ENCODE data around the gene LIPJ. TPM values are rescaled to one million over a fixed set of nuclear protein-coding genes. Genes with fewer than 3 reads are reported as not detected.

The LIPJ gene
- total and polyA plus RNA-seq, 2 of the 13 experiments (the other 11 are each of a cell fraction or from before 2014, with no cell fraction given) = not detected

DNA sequence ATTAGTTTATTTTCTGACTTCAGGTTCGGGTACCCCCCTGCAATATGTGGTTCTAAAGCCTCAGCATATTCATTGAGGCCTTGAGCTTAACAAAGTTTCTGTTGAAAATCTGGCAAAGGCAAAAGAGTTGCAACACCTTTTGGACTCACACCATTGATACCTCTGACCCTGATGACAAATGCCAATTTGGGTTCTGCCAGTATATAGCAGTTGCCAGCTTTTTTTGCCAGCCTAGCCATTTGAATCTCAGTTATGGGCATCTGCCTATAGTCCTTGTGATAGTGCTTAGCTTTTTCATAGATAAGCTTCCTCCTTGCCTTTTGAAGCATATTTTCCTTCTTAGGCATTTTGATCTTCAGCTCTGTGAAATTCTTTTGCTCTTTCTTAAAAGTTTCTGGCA is 31.9 kb downstream of the LIPJ start:
- no peak for DNase-seq (ENCODE audit: low spot score)
- Histone ChIP-seq H3K36me3 (replicated peaks in 1 of 2; ENCODE audit: control insufficient read depth in 1 of 2, insufficient read depth in 2 of 2, low read length in 2 of 2) (no peaks in the 10 kb centered on the region), H3K27me3 (ENCODE audit: control insufficient read depth in 1 of 2, insufficient read depth in 2 of 2, low read length in 2 of 2) (no peaks in the 10 kb centered on the region), H3K27ac (ENCODE audit: extremely low read length, insufficient read depth, low read length) (no peak overlapping the region), H3K4me2 (ENCODE audit: low read depth, low read length) (no peak overlapping the region), H4K20me1 (ENCODE audit: insufficient read depth, low read length) (no peaks in the 10 kb centered on the region), H3K9me3 (ENCODE audit: low read length) (no peaks in the 10 kb centered on the region), H3K4me1 (ENCODE audit: insufficient read depth, low read length) (no peaks in the 10 kb centered on the region), H2AFZ (ENCODE audit: low read length) (no peak overlapping the region), H3K4me3 (replicated peaks in 1 of 3; ENCODE audit: insufficient read depth in 1 of 3, low read depth in 2 of 3, low read length in 3 of 3) (no peak overlapping the region), H3K79me2 (ENCODE audit: insufficient read depth, low read length) (no peaks in the 10 kb centered on the region), H3K9ac (ENCODE audit: insufficient read depth, low read depth, low read length) (no peak overlapping the region)
- WGBS (ENCODE audit: low lambda C conversion rate) = 0% methylated on average over 1 of the region's 1 CpG
- POLR2A ChIA-PET = no interaction called here
- FAIRE-seq = no peak
- no peak for ATAC-seq
- intact Hi-C loops (cut with micrococcal nuclease; ENCODE audit: unreplicated experiment) (no loop called here), in situ Hi-C loops (cut with HindIII; ENCODE audit: extremely low pct_ligation_motif_present, low pct_unique_long_range_greater_than_20kb) (no loop called here)
- no TSS peak for BruUV-seq (replicated peaks)
- CTCF ChIA-PET (ENCODE audit: low intra/inter-chr PET ratio, low total read pairs) = no interaction called here
- no peak for TF ChIP-seq PCBP2 (optimal IDR thresholded peaks at IDR 0.05; ENCODE audit: low read depth, low read length, poor library complexity, severe bottlenecking)
- TF ChIP-seq AGO1 (IDR thresholded peaks at IDR 0.05; ENCODE audit: low read depth, low read length, poor library complexity, severe bottlenecking) = no peak
- TF ChIP-seq ZBTB7A (CRISPR knock-in tag; IDR thresholded peaks at IDR 0.05) = no peak
- TF ChIP-seq ZNF616 (CRISPR knock-in tag; IDR thresholded peaks at IDR 0.05; ENCODE audit: low read depth) = no peak
- TF ChIP-seq ZMYM2 (CRISPR knock-in tag; IDR thresholded peaks at IDR 0.05) = no peak

- no peak for FAIRE-seq
- ATAC-seq = no peak
- H2AFZ ChIP-seq (ENCODE audit: low read length) = no peak overlapping the region
- no peaks in the 10 kb centered on the region for H3K9me3 ChIP-seq (ENCODE audit: low read length)
- no peak overlapping the region for H3K4me2 ChIP-seq (ENCODE audit: low read depth, low read length)
- no TSS peak for BruUV-seq (replicated peaks)
- H3K27me3 ChIP-seq (ENCODE audit: control insufficient read depth in 1 of 2, insufficient read depth in 2 of 2, low read length in 2 of 2) = no peaks in the 10 kb centered on the region
- 0% methylated on average over 1 of the region's 1 CpG for WGBS (ENCODE audit: low lambda C conversion rate)
- CTCF ChIA-PET (ENCODE audit: low intra/inter-chr PET ratio, low total read pairs) = no interaction called here
- H3K79me2 ChIP-seq (ENCODE audit: insufficient read depth, low read length) = no peaks in the 10 kb centered on the region
- DNase-seq (ENCODE audit: low spot score) = no peak
- intact Hi-C loops (cut with micrococcal nuclease; ENCODE audit: unreplicated experiment) (no loop called here), in situ Hi-C loops (cut with HindIII; ENCODE audit: extremely low pct_ligation_motif_present, low pct_unique_long_range_greater_than_20kb) (no loop called here)
- H3K4me3 ChIP-seq (replicated peaks in 1 of 3; ENCODE audit: insufficient read depth in 1 of 3, low read depth in 2 of 3, low read length in 3 of 3) = no peak overlapping the region
- no peaks in the 10 kb centered on the region for H3K4me1 ChIP-seq (ENCODE audit: insufficient read depth, low read length)
- H3K27ac ChIP-seq (ENCODE audit: extremely low read length, insufficient read depth, low read length) = no peak overlapping the region
- POLR2A ChIA-PET = no interaction called here
- no peak overlapping the region for H3K9ac ChIP-seq (ENCODE audit: insufficient read depth, low read depth, low read length)
- no peaks in the 10 kb centered on the region for H4K20me1 ChIP-seq (ENCODE audit: insufficient read depth, low read length)
- no peaks in the 10 kb centered on the region for H3K36me3 ChIP-seq (replicated peaks in 1 of 2; ENCODE audit: control insufficient read depth in 1 of 2, insufficient read depth in 2 of 2, low read length in 2 of 2)
- TF ChIP-seq, protein P1, sequence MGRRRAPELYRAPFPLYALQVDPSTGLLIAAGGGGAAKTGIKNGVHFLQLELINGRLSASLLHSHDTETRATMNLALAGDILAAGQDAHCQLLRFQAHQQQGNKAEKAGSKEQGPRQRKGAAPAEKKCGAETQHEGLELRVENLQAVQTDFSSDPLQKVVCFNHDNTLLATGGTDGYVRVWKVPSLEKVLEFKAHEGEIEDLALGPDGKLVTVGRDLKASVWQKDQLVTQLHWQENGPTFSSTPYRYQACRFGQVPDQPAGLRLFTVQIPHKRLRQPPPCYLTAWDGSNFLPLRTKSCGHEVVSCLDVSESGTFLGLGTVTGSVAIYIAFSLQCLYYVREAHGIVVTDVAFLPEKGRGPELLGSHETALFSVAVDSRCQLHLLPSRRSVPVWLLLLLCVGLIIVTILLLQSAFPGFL (CRISPR knock-in tag; IDR thresholded peaks at IDR 0.05) = no peak
- TF ChIP-seq ZBTB8A (CRISPR knock-in tag; IDR thresholded peaks at IDR 0.05; ENCODE audit: borderline replicate concordance, low read depth) = no peak
- TF ChIP-seq ZNF609 (CRISPR knock-in tag; IDR thresholded peaks at IDR 0.05; ENCODE audit: borderline replicate concordance) = no peak
- TF ChIP-seq ZNF841 (CRISPR knock-in tag; IDR thresholded peaks at IDR 0.05; ENCODE audit: borderline replicate concordance) = no peak
- TF ChIP-seq, protein P2, sequence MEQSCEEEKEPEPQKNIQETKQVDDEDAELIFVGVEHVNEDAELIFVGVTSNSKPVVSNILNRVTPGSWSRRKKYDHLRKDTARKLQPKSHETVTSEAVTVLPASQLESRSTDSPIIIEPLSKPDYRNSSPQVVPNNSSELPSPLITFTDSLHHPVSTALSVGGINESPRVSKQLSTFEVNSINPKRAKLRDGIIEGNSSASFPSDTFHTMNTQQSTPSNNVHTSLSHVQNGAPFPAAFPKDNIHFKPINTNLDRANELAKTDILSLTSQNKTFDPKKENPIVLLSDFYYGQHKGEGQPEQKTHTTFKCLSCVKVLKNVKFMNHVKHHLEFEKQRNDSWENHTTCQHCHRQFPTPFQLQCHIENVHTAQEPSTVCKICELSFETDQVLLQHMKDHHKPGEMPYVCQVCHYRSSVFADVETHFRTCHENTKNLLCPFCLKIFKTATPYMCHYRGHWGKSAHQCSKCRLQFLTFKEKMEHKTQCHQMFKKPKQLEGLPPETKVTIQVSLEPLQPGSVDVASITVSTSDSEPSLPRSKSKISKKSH (CRISPR knock-in tag; IDR thresholded peaks at IDR 0.05; ENCODE audit: borderline replicate concordance) = no peak
- TF ChIP-seq ZNF75D (CRISPR knock-in tag; IDR thresholded peaks at IDR 0.05; ENCODE audit: borderline replicate concordance) = no peak
- TF ChIP-seq ZNF546 (CRISPR knock-in tag; conservative IDR thresholded peaks at IDR 0.05) = no peak
Observed at GRCh38 chr10:88620441-88620840, 33.9 kb downstream of the LIPJ start.
